Body of pancreas (tissue), 4 donors: ENCODE measurements around the gene AGXT. TPM values are rescaled to one million over a fixed set of nuclear protein-coding genes. Genes with fewer than 3 reads are reported as not detected.

Experiments
- ATAC-seq: fragments of 150-250 bp; one replicate; pipeline ENCODE4 v1.9.1; 2016
- DNase-seq, 4 donors: peaks; one replicate each; pipeline ENCODE4 v3.0.0-alpha.2; 2019
- H3K27ac ChIP-seq, 4 donors: fragments of 200-600 bp; sonication (generic); 1 replicate in 3 of 4; 2 replicates in 1 of 4; pipeline versions ENCODE4 v1.5.1 to v1.6.1; 2016 to 2019; ENCODE audit warnings: mild to moderate bottlenecking in 1 of 4, mixed read lengths in 1 of 4, moderate library complexity in 1 of 4
- H3K27me3 ChIP-seq, 2 donors: fragments of 200-600 bp; sonication (generic); one replicate each; pipeline ENCODE4 v1.6.0; 2016; ENCODE audit warnings: mild to moderate bottlenecking in 1 of 2
- H3K36me3 ChIP-seq, 2 donors: fragments of 200-600 bp; sonication (generic); replicated peaks in 1 of 2; 2 replicates each; pipeline ENCODE4 v1.5.1; 2016; ENCODE audit warnings: low read depth in 2 of 2; ENCODE audit not compliant: insufficient read depth in 1 of 2
- H3K4me1 ChIP-seq: fragments of 200-600 bp; sonication (generic); one replicate; pipeline ENCODE4 v1.6.0; 2016
- H3K4me3 ChIP-seq, 2 donors: fragments of 200-600 bp; sonication (generic); 1 replicate in 1 of 2; 2 replicates in 1 of 2; pipeline ENCODE4 v1.5.1; 2016 to 2019
- H3K9me3 ChIP-seq, 3 donors: fragments of 200-600 bp; sonication (generic); 1 replicate in 2 of 3; 2 replicates in 1 of 3; pipeline ENCODE4 v1.5.1; 2016
- CTCF ChIP-seq, 7 experiments: fragments of 450-650 bp in 4 of 7; fragments of 200-600 bp in 3 of 7; sonication (generic) in 3 of 7; IDR thresholded peaks; one replicate each; pipeline ENCODE4 v1.5.1; 2016 to 2019; ENCODE audit warnings: antibody characterized with exemption in 7 of 7
- POLR2A ChIP-seq, 3 donors: fragments of 450-650 bp; IDR thresholded peaks; one replicate each; pipeline ENCODE4 v1.6.1; 2016; ENCODE audit warnings: antibody characterized with exemption in 3 of 3, mild to moderate bottlenecking in 2 of 3
- WGBS, 2 donors: methylation state at CpG; one replicate each; pipeline ENCODE4 v1.1.5; 2017; 5-methylcytosine and 5-hydroxymethylcytosine counted together
- intact Hi-C: fragments of 100-400 bp; cut with DNase I; formaldehyde crosslinking; loops from one replicate; pipeline ENCODE4 v1.15.1; 2023
- total RNA-seq, 2 donors: library from RNA; depleted of rRNA; stranded (reverse); fragments of >200 nt; gene quantifications; one replicate each; pipeline ENCODE4 v1.1.0, GENCODE V29; 2016

The AGXT gene
- total RNA-seq, 2 donors from 2014 or later, result 1.6 TPM; not detected in 1

GRCh38 chr2:240847817-240848216 is 20.8 kb upstream of the AGXT start:
- intact Hi-C loops, result no loop called here
- WGBS, 2 donors, result 85 to 94% methylated on average over 13 of the region's 13 CpGs
- ATAC-seq, result no peak
- Histone ChIP-seq H3K4me3 (no peak overlapping the region), H3K36me3 (no peaks in the 10 kb centered on the region), H3K4me1 (no peaks in the 10 kb centered on the region), H3K9me3 (no peaks in the 10 kb centered on the region), H3K27ac (no peak overlapping the region), H3K27me3 (no peaks in the 10 kb centered on the region)
- TF ChIP-seq CTCF (IDR thresholded peaks at IDR 0.05) (no peak), POLR2A (IDR thresholded peaks at IDR 0.05) (no peak)
- DNase-seq, result no peak

GRCh38 chr2:240848900-240849680 is 19.5 kb upstream of the AGXT start:
- no peaks in the 10 kb centered on the region for H3K9me3 ChIP-seq
- no peaks in the 10 kb centered on the region for H3K27me3 ChIP-seq
- H3K27ac ChIP-seq, result no peak overlapping the region
- no peak overlapping the region for H3K4me3 ChIP-seq
- no peaks in the 10 kb centered on the region for H3K36me3 ChIP-seq
- no peak for ATAC-seq
- no peaks in the 10 kb centered on the region for H3K4me1 ChIP-seq
- 74 to 78% methylated on average over 12 of the region's 12 CpGs for WGBS, 2 donors
- no peak for DNase-seq
- TF ChIP-seq POLR2A (IDR thresholded peaks at IDR 0.05) (no peak), CTCF (IDR thresholded peaks at IDR 0.05) (no peak)
- intact Hi-C loops, result no loop called here

GRCh38 chr2:240850026-240850425 is 18.6 kb upstream of the AGXT start:
- WGBS, 2 donors, result 77 to 81% methylated on average over 11 of the region's 11 CpGs
- DNase-seq (no peak), ATAC-seq (no peak)
- Histone ChIP-seq H3K36me3 (no peaks in the 10 kb centered on the region), H3K27me3 (no peaks in the 10 kb centered on the region), H3K27ac (no peak overlapping the region), H3K9me3 (no peaks in the 10 kb centered on the region), H3K4me1 (no peaks in the 10 kb centered on the region), H3K4me3 (no peak overlapping the region)
- intact Hi-C loops, result no loop called here
- TF ChIP-seq CTCF (IDR thresholded peaks at IDR 0.05) (no peak), POLR2A (IDR thresholded peaks at IDR 0.05) (no peak)

GRCh38 chr2:240850756-240851077 is 17.9 kb upstream of the AGXT start:
- 50 to 65% methylated on average over 11 of the region's 11 CpGs for WGBS, 2 donors
- no peak overlapping the region for H3K27ac ChIP-seq
- H3K9me3 ChIP-seq, result no peaks in the 10 kb centered on the region
- H3K27me3 ChIP-seq, result no peaks in the 10 kb centered on the region
- ATAC-seq (no peak), DNase-seq (no peak)
- H3K36me3 ChIP-seq, result no peaks in the 10 kb centered on the region
- no peak for TF ChIP-seq CTCF (IDR thresholded peaks at IDR 0.05)
- TF ChIP-seq POLR2A (IDR thresholded peaks at IDR 0.05), result no peak
- H3K4me1 ChIP-seq, result no peaks in the 10 kb centered on the region
- intact Hi-C loops, result no loop called here
- H3K4me3 ChIP-seq, result no peak overlapping the region
